Stimulated activated effector memory CD8-positive, alpha-beta T cell treated with anti-CD3 and anti-CD28 coated beads, Interleukin-12 subunit alpha, Interleukin-12 subunit beta, amount 100 ng/mL, for 72 hours (primary cell): Measurements from ENCODE around the gene MSRB2.
A peak's percentile ranks its signal among the peaks of the same experiment; 100 is the strongest.
"Not testable (repeated sequence)": the region's sequence is repeated elsewhere in the genome, so short reads cannot be mapped to it uniquely, and the experiment has no call there.

Source experiments
- ATAC-seq: fragments of 150-1000 bp; cut with Tn5 transposase; 2 replicates; pipeline ENCODE4 v1.10.0; 2021
- DNase-seq, 2 donors: peaks; one replicate each; pipeline ENCODE4 v3.0.0; 2021 to 2022; ENCODE audit warnings: low spot score in 2 of 2
- H3K27ac Mint-ChIP-seq: one replicate; pipeline ENCODE4 v1.8.0; 2022; ENCODE audit warnings: mild to moderate bottlenecking, mixed read lengths
- H3K36me3 Mint-ChIP-seq: one replicate; pipeline ENCODE4 v1.8.0; 2022; ENCODE audit warnings: mild to moderate bottlenecking, mixed read lengths
- H3K4me1 Mint-ChIP-seq: one replicate; pipeline ENCODE4 v1.8.0; 2022; ENCODE audit warnings: mixed read lengths
- H3K4me3 Mint-ChIP-seq: one replicate; pipeline ENCODE4 v1.8.0; 2022; ENCODE audit warnings: mild to moderate bottlenecking, mixed read lengths
- H3K9me3 Mint-ChIP-seq: one replicate; pipeline ENCODE4 v1.8.0; 2022; ENCODE audit warnings: mixed read lengths

MSRB2 gene

GRCh38 chr10:23065181-23065948 is 30.0 kb upstream of the MSRB2 start:
- H3K9me3 Mint-ChIP-seq: no peaks in the 10 kb centered on the region
- H3K36me3 Mint-ChIP-seq: no peaks in the 10 kb centered on the region
- DNase-seq (no peak), ATAC-seq (no peak)
- H3K4me3 Mint-ChIP-seq: no peak overlapping the region
- no peak overlapping the region for H3K27ac Mint-ChIP-seq
- peaks cover 8% of the 10 kb centered on the region for H3K4me1 Mint-ChIP-seq

GRCh38 chr10:23067337-23067736 is 28.0 kb upstream of the MSRB2 start:
- H3K4me1 Mint-ChIP-seq: peaks cover 8% of the 10 kb centered on the region
- H3K36me3 Mint-ChIP-seq: no peaks in the 10 kb centered on the region
- no peak overlapping the region for H3K27ac Mint-ChIP-seq
- DNase-seq (no peak), ATAC-seq (no peak)
- no peaks in the 10 kb centered on the region for H3K9me3 Mint-ChIP-seq
- no peak overlapping the region for H3K4me3 Mint-ChIP-seq

GRCh38 chr10:23067939-23068775 is 27.2 kb upstream of the MSRB2 start:
- ATAC-seq (peak; percentile 27), DNase-seq (peak; percentile 39 to 77)
- H3K9me3 Mint-ChIP-seq: no peaks in the 10 kb centered on the region
- H3K4me1 Mint-ChIP-seq: peaks cover 8% of the 10 kb centered on the region
- no peak overlapping the region for H3K27ac Mint-ChIP-seq
- H3K4me3 Mint-ChIP-seq: no peak overlapping the region
- H3K36me3 Mint-ChIP-seq: no peaks in the 10 kb centered on the region

- no peaks in the 10 kb centered on the region for H3K36me3 Mint-ChIP-seq
- no peak overlapping the region for H3K4me3 Mint-ChIP-seq
- H3K9me3 Mint-ChIP-seq: no peaks in the 10 kb centered on the region
- H3K27ac Mint-ChIP-seq: no peak overlapping the region
- H3K4me1 Mint-ChIP-seq: peaks cover 8% of the 10 kb centered on the region
- ATAC-seq (peak; percentile 86), DNase-seq (peak in 1 of 2 donors; percentile 56)
These were observed 26.2 kb upstream of the MSRB2 start for GRCh38 chr10:23069019-23069815.

- not testable (repeated sequence) for H3K4me3 Mint-ChIP-seq, H3K27ac Mint-ChIP-seq, ATAC-seq, H3K36me3 Mint-ChIP-seq, H3K9me3 Mint-ChIP-seq, H3K4me1 Mint-ChIP-seq, DNase-seq
These were observed 25.1 kb upstream of the MSRB2 start for GRCh38 chr10:23070092-23070912.

- no peak overlapping the region for H3K4me3 Mint-ChIP-seq
These were observed 24.5 kb upstream of the MSRB2 start for GRCh38 chr10:23070913-23071218.

GRCh38 chr10:23072593-23072992 is 22.8 kb upstream of the MSRB2 start:
- not testable (repeated sequence) for H3K4me1 Mint-ChIP-seq, DNase-seq, H3K27ac Mint-ChIP-seq, H3K9me3 Mint-ChIP-seq, ATAC-seq, H3K4me3 Mint-ChIP-seq, H3K36me3 Mint-ChIP-seq

More at GRCh38 chr10:23070913-23071218, 24.5 kb upstream of the MSRB2 start:
- Mint-ChIP-seq H3K9me3 (no peaks in the 10 kb centered on the region), H3K27ac (no peak overlapping the region), H3K4me1 (peaks cover 8% of the 10 kb centered on the region), H3K36me3 (no peaks in the 10 kb centered on the region)
- no peak for ATAC-seq
- DNase-seq: no peak

- Mint-ChIP-seq H3K4me3 (no peak overlapping the region), H3K9me3 (no peaks in the 10 kb centered on the region), H3K27ac (no peak overlapping the region), H3K4me1 (peaks cover under 1% of the 10 kb centered on the region), H3K36me3 (no peaks in the 10 kb centered on the region)
- DNase-seq (no peak), ATAC-seq (no peak)
These were observed 21.9 kb upstream of the MSRB2 start for GRCh38 chr10:23073527-23073926.

GRCh38 chr10:23075672-23076071 is 19.7 kb upstream of the MSRB2 start:
- DNase-seq (no peak), ATAC-seq (peak; percentile 92)
- H3K9me3 Mint-ChIP-seq: no peaks in the 10 kb centered on the region
- no peaks in the 10 kb centered on the region for H3K36me3 Mint-ChIP-seq
- H3K4me1 Mint-ChIP-seq: no peaks in the 10 kb centered on the region
- H3K27ac Mint-ChIP-seq: no peak overlapping the region
- no peak overlapping the region for H3K4me3 Mint-ChIP-seq

- Mint-ChIP-seq H3K27ac (no peak overlapping the region), H3K4me1 (no peaks in the 10 kb centered on the region), H3K36me3 (no peaks in the 10 kb centered on the region), H3K9me3 (no peaks in the 10 kb centered on the region), H3K4me3 (no peak overlapping the region)
- DNase-seq (no peak), ATAC-seq (no peak)
These were observed 17.3 kb upstream of the MSRB2 start for GRCh38 chr10:23078114-23078513.

- Mint-ChIP-seq H3K4me1 (no peaks in the 10 kb centered on the region), H3K27ac (no peak overlapping the region), H3K9me3 (peaks cover under 1% of the 10 kb centered on the region), H3K36me3 (no peaks in the 10 kb centered on the region), H3K4me3 (no peak overlapping the region)
- ATAC-seq (no peak), DNase-seq (no peak)
These were observed 15.7 kb upstream of the MSRB2 start for GRCh38 chr10:23079700-23080099.

GRCh38 chr10:23080262-23080661 is 15.1 kb upstream of the MSRB2 start:
- Mint-ChIP-seq H3K36me3 (no peaks in the 10 kb centered on the region), H3K9me3 (peaks cover 3% of the 10 kb centered on the region), H3K27ac (no peak overlapping the region), H3K4me1 (no peaks in the 10 kb centered on the region), H3K4me3 (no peak overlapping the region)
- no peak for DNase-seq
- no peak for ATAC-seq

GRCh38 chr10:23081221-23081750 is 14.1 kb upstream of the MSRB2 start:
- no peak for DNase-seq
- Mint-ChIP-seq H3K27ac (no peak overlapping the region), H3K4me3 (no peak overlapping the region), H3K4me1 (no peaks in the 10 kb centered on the region), H3K9me3 (peaks cover 3% of the 10 kb centered on the region), H3K36me3 (no peaks in the 10 kb centered on the region)
- ATAC-seq: no peak

GRCh38 chr10:23081891-23082290 is 13.5 kb upstream of the MSRB2 start:
- Mint-ChIP-seq H3K27ac (no peak overlapping the region), H3K9me3 (peaks cover 3% of the 10 kb centered on the region), H3K4me1 (no peaks in the 10 kb centered on the region), H3K4me3 (no peak overlapping the region), H3K36me3 (no peaks in the 10 kb centered on the region)
- DNase-seq (no peak), ATAC-seq (no peak)
